Suprapubic skin (tissue), 4 donors: ENCODE data around the gene ABI1. TPM values are rescaled to one million over a fixed set of nuclear protein-coding genes. Genes with fewer than 3 reads are reported as not detected.

Experiments used
- DNase-seq, 2 donors: peaks; one replicate each; pipeline ENCODE4 v3.0.0-alpha.2; 2019; ENCODE audit warnings: low spot score in 2 of 2
- H3K27ac ChIP-seq: fragments of 200-600 bp; sonication (generic); one replicate; pipeline ENCODE4 v1.5.1; 2019
- H3K27me3 ChIP-seq: fragments of 200-600 bp; sonication (generic); one replicate; pipeline ENCODE4 v1.5.1; 2019
- H3K36me3 ChIP-seq: fragments of 200-600 bp; sonication (generic); one replicate; pipeline ENCODE4 v1.5.1; 2019
- H3K4me1 ChIP-seq: fragments of 200-600 bp; sonication (generic); one replicate; pipeline ENCODE4 v1.5.1; 2019
- H3K4me3 ChIP-seq: fragments of 200-600 bp; sonication (generic); one replicate; pipeline ENCODE4 v1.5.1; 2019; ENCODE audit warnings: mild to moderate bottlenecking
- H3K9me3 ChIP-seq: fragments of 200-600 bp; sonication (generic); one replicate; pipeline ENCODE4 v1.5.1; 2019
- CTCF ChIP-seq, 2 donors: fragments of 200-600 bp in 1 of 2; fragments of 450-650 bp in 1 of 2; sonication (generic) in 1 of 2; IDR thresholded peaks; one replicate each; pipeline ENCODE4 v1.5.1; 2016 to 2019; ENCODE audit warnings: antibody characterized with exemption in 2 of 2, mild to moderate bottlenecking in 1 of 2, moderate library complexity in 1 of 2
- EP300 ChIP-seq: sonication (generic); formaldehyde crosslinking; IDR thresholded peaks from one replicate; pipeline ENCODE4 v1.6.1; 2017; ENCODE audit warnings: antibody characterized with exemption
- POLR2A ChIP-seq, 2 donors: fragments of 450-650 bp; IDR thresholded peaks; one replicate each; pipeline ENCODE4 v1.6.1; 2017; ENCODE audit warnings: antibody characterized with exemption in 2 of 2, mild to moderate bottlenecking in 2 of 2, moderate library complexity in 2 of 2
- POLR2AphosphoS5 ChIP-seq, 3 donors: sonication (generic); formaldehyde crosslinking; IDR thresholded peaks; one replicate each; pipeline ENCODE4 v1.6.1; 2017; ENCODE audit warnings: antibody characterized with exemption in 3 of 3
- WGBS: methylation state at CpG from one replicate; pipeline ENCODE4 v1.1.5; 2018; 5-methylcytosine and 5-hydroxymethylcytosine counted together
- total RNA-seq, 4 donors: library from RNA; depleted of rRNA; stranded (reverse); fragments of >200 nt; gene quantifications; one replicate each; pipeline ENCODE4 v1.1.0, GENCODE V29; 2016

Gene ABI1
- total RNA-seq, 4 donors from 2014 or later = 62.9 to 78.8 (median 71.8) TPM

GRCh38 chr10:26773633-26774032 lies 87.1 kb downstream of the ABI1 start:
- no peak for TF ChIP-seq EP300
- TF ChIP-seq POLR2AphosphoS5 (IDR thresholded peaks at IDR 0.05) = no peak
- TF ChIP-seq CTCF (IDR thresholded peaks at IDR 0.05) = no peak
- TF ChIP-seq POLR2A (IDR thresholded peaks at IDR 0.05) = no peak
- Histone ChIP-seq H3K27me3 (no peaks in the 10 kb centered on the region), H3K36me3 (no peaks in the 10 kb centered on the region), H3K9me3 (no peaks in the 10 kb centered on the region), H3K4me3 (no peak overlapping the region), H3K4me1 (no peaks in the 10 kb centered on the region), H3K27ac (no peak overlapping the region)
- 95% methylated on average over 2 of the region's 2 CpGs for WGBS
- no peak for DNase-seq

GRCh38 chr10:26770069-26770468 lies 90.7 kb downstream of the ABI1 start:
- TF ChIP-seq CTCF (IDR thresholded peaks at IDR 0.05) = no peak
- no peak for TF ChIP-seq POLR2A (IDR thresholded peaks at IDR 0.05)
- no peak for TF ChIP-seq POLR2AphosphoS5 (IDR thresholded peaks at IDR 0.05)
- no peak for TF ChIP-seq EP300
- H3K9me3 ChIP-seq = no peaks in the 10 kb centered on the region
- DNase-seq = no peak
- H3K4me1 ChIP-seq = no peaks in the 10 kb centered on the region
- 94% methylated on average over 4 of the region's 4 CpGs for WGBS
- no peak overlapping the region for H3K4me3 ChIP-seq
- no peaks in the 10 kb centered on the region for H3K27me3 ChIP-seq
- peaks cover 11% of the 10 kb centered on the region for H3K36me3 ChIP-seq
- H3K27ac ChIP-seq = no peak overlapping the region

GRCh38 chr10:26765549-26765948 lies 95.2 kb downstream of the ABI1 start:
- no peaks in the 10 kb centered on the region for H3K9me3 ChIP-seq
- 91% methylated on average over 2 of the region's 2 CpGs for WGBS
- H3K27me3 ChIP-seq = no peaks in the 10 kb centered on the region
- H3K27ac ChIP-seq = no peak overlapping the region
- H3K4me3 ChIP-seq = no peak overlapping the region
- H3K4me1 ChIP-seq = no peaks in the 10 kb centered on the region
- no peak for DNase-seq
- no peak for TF ChIP-seq POLR2A (IDR thresholded peaks at IDR 0.05)
- TF ChIP-seq CTCF (IDR thresholded peaks at IDR 0.05) = no peak
- no peak for TF ChIP-seq EP300
- no peak for TF ChIP-seq POLR2AphosphoS5 (IDR thresholded peaks at IDR 0.05)
- peaks cover 31% of the 10 kb centered on the region for H3K36me3 ChIP-seq

- Histone ChIP-seq H3K27ac (no peak overlapping the region), H3K27me3 (no peaks in the 10 kb centered on the region), H3K4me1 (no peaks in the 10 kb centered on the region), H3K36me3 (peaks cover 21% of the 10 kb centered on the region), H3K9me3 (no peaks in the 10 kb centered on the region), H3K4me3 (no peak overlapping the region)
- 91% methylated on average over 4 of the region's 4 CpGs for WGBS
- DNase-seq = no peak
- TF ChIP-seq EP300 (no peak), POLR2AphosphoS5 (IDR thresholded peaks at IDR 0.05) (no peak), POLR2A (IDR thresholded peaks at IDR 0.05) (no peak), CTCF (IDR thresholded peaks at IDR 0.05) (no peak)
Measured at GRCh38 chr10:26759008-26759407, 101.8 kb downstream of the ABI1 start.

GRCh38 chr10:26755443-26755903 lies 105.3 kb downstream of the ABI1 start:
- TF ChIP-seq POLR2A (IDR thresholded peaks at IDR 0.05) (no peak), EP300 (no peak), CTCF (IDR thresholded peaks at IDR 0.05) (no peak)
- Histone ChIP-seq H3K4me1 (no peaks in the 10 kb centered on the region), H3K4me3 (no peak overlapping the region), H3K36me3 (peaks cover 29% of the 10 kb centered on the region), H3K9me3 (no peaks in the 10 kb centered on the region), H3K27me3 (no peaks in the 10 kb centered on the region), H3K27ac (no peak overlapping the region)
- no peak for DNase-seq
- 65% methylated on average over 4 of the region's 4 CpGs for WGBS
